Camera-type eye (tissue), 1 donor: ENCODE results near the gene MSTO1. TPM values are rescaled to one million over a fixed set of nuclear protein-coding genes. Genes with fewer than 3 reads are reported as not detected.

Source experiments
- total RNA-seq: library from RNA; depleted of rRNA; stranded (reverse); fragments of >200 nt; gene quantifications from one replicate; pipeline ENCODE4 v1.2.3, GENCODE V29; 2014

The MSTO1 gene
- 50.4 TPM for total RNA-seq

GRCh38 chr1:155609515-155610256 is at the start of gene MSTO1:
Gene MSTO1 (plus strand): TSS chr1:155610218. CDS start chr1:155610249, 31 bp downstream.

GRCh38 chr1:155562581-155563376 is 47.2 kb upstream of the MSTO1 start, which contains the start of gene ASH1L:
Gene ASH1L (minus strand): TSS chr1:155562803. CDS start chr1:155521519, 41,284 bp downstream.

Other genes with a start within 250 kb of the MSTO1 start
- gene ASH1L, start 47.4 kb upstream of the MSTO1 start, total RNA-seq = 88.0 TPM
- 164 TPM for gene YY1AP1, start 78.6 kb downstream of the MSTO1 start, total RNA-seq
- 50.1 TPM for gene DAP3, start 78.9 kb downstream of the MSTO1 start, total RNA-seq
- 66.4 TPM for gene GON4L, start 247.0 kb downstream of the MSTO1 start, total RNA-seq
- 134 TPM for gene SYT11, start 249.3 kb downstream of the MSTO1 start, total RNA-seq